Natural killer cell (primary cell): ENCODE results near the gene TTC7B. TPM values are rescaled to one million over a fixed set of nuclear protein-coding genes. Genes with fewer than 3 reads are reported as not detected.

Source experiments
- ATAC-seq, 3 donors: fragments of 150-1000 bp in 2 of 3; fragments of 200-7000 bp in 1 of 3; cut with Tn5 transposase; 1 replicate in 1 of 3; 2 replicates in 2 of 3; pipeline ENCODE4 v1.10.0; 2021; ENCODE audit warnings: mild to moderate bottlenecking in 2 of 3, moderate library complexity in 2 of 3
- DNase-seq, 2 donors: peaks; one replicate each; pipeline versions ENCODE4 v3.0.0 to v3.0.0-alpha.2; 2013 to 2021; ENCODE audit warnings: mixed read lengths in 1 of 2
- H3K27ac ChIP-seq: one replicate; pipeline ENCODE4 v1.5.1; 2013; ENCODE audit warnings: mild to moderate bottlenecking, low read length
- H3K27me3 ChIP-seq: one replicate; pipeline ENCODE4 v1.6.1; 2013; ENCODE audit warnings: low read length; ENCODE audit not compliant: control insufficient read depth, insufficient read depth
- H3K36me3 ChIP-seq: one replicate; pipeline ENCODE4 v1.6.1; 2013; ENCODE audit warnings: low read length; ENCODE audit not compliant: control insufficient read depth, insufficient read depth
- H3K4me1 ChIP-seq: one replicate; pipeline ENCODE4 v1.6.1; 2013; ENCODE audit warnings: low read length; ENCODE audit not compliant: control insufficient read depth, insufficient read depth
- H3K4me3 ChIP-seq: one replicate; pipeline ENCODE4 v1.5.1; 2013; ENCODE audit warnings: low read length
- H3K9me3 ChIP-seq: one replicate; pipeline ENCODE4 v1.6.1; 2013; ENCODE audit warnings: low read length; ENCODE audit not compliant: control insufficient read depth, insufficient read depth
- H3K27ac Mint-ChIP-seq, 2 donors: one replicate each; pipeline ENCODE4 v1.8.0; 2022; ENCODE audit warnings: mild to moderate bottlenecking in 2 of 2, mixed read lengths in 2 of 2, moderate library complexity in 1 of 2
- H3K27me3 Mint-ChIP-seq, 2 donors: one replicate each; pipeline ENCODE4 v1.8.0; 2022; ENCODE audit warnings: low read depth in 2 of 2, mixed read lengths in 2 of 2
- H3K36me3 Mint-ChIP-seq: one replicate; pipeline ENCODE4 v1.8.0; 2022; ENCODE audit warnings: mixed read lengths
- H3K4me1 Mint-ChIP-seq, 2 donors: one replicate each; pipeline ENCODE4 v1.8.0; 2022; ENCODE audit warnings: mixed read lengths in 2 of 2
- H3K4me3 Mint-ChIP-seq: one replicate; pipeline ENCODE4 v1.8.0; 2022; ENCODE audit warnings: mild to moderate bottlenecking, moderate library complexity, mixed read lengths
- H3K9me3 Mint-ChIP-seq, 2 donors: one replicate each; pipeline ENCODE4 v1.8.0; 2022; ENCODE audit warnings: mixed read lengths in 2 of 2
- WGBS: methylation state at CpG from one replicate; pipeline ENCODE4 v1.1.7; 2013; ENCODE audit warnings: missing lambda C conversion rate; ENCODE audit not compliant: insufficient coverage; 5-methylcytosine and 5-hydroxymethylcytosine counted together
- intact Hi-C: fragments of 100-400 bp; cut with micrococcal nuclease; formaldehyde crosslinking; loops from one replicate; pipeline ENCODE4 v1.14.2; 2022
- total RNA-seq, 4 donors: library from RNA; stranded (reverse); fragments of 120-200 nt in 1 of 4; gene quantifications; one replicate each; pipeline versions ENCODE4 v1.2.3 to v1.2.4, GENCODE V29; 2013 to 2022
- TF ChIP-seq, protein P1 (sequence below): fragments of 200-600 bp; IDR thresholded peaks from one replicate; pipeline ENCODE4 v1.8.0; 2022; ENCODE audit warnings: antibody characterized with exemption

Gene TTC7B
- total RNA-seq, 3 donors from 2014 or later (not counting 1 experiment from before 2014, with no cell fraction given): 1.7 to 17.2 (median 5.9) TPM

DNA sequence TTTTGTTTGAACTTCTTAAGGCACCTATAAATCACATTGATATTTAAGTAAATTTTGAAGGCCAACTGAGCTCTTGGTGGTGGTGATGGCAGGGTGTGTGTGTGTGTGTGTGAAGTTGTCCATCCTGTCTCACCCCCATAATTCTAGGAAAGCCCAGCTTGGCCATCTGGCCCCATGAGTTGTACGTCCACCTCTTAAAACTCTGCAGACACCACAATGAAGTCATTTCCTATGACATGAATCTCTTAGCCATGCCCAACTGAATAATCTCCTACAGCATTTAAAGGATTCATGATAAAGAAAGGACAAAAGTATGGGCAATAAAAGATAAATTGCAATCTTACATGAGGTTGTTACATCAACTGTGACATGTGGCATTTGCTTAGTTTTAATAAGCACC is 123.4 kb downstream of the TTC7B start:
- intact Hi-C loops: loop anchor here (10.0 kb wide), 1 partner anchor 298 kb away; the partner anchor contains the start of gene CALM1
- H3K9me3 Mint-ChIP-seq: no peaks in the 10 kb centered on the region
- Histone ChIP-seq H3K4me1 (no peaks in the 10 kb centered on the region), H3K27me3 (no peaks in the 10 kb centered on the region), H3K27ac (no peak overlapping the region), H3K36me3 (no peaks in the 10 kb centered on the region), H3K4me3 (no peak overlapping the region), H3K9me3 (no peaks in the 10 kb centered on the region)
- 44% methylated on average over 1 of the region's 1 CpG for WGBS
- no peaks in the 10 kb centered on the region for H3K36me3 Mint-ChIP-seq
- DNase-seq: no peak
- no peak overlapping the region for H3K27ac Mint-ChIP-seq
- peaks cover 2 to 3% of the 10 kb centered on the region in 2 donors for H3K27me3 Mint-ChIP-seq
- no peak for ATAC-seq
- H3K4me3 Mint-ChIP-seq: no peak overlapping the region
- TF ChIP-seq, protein P1, sequence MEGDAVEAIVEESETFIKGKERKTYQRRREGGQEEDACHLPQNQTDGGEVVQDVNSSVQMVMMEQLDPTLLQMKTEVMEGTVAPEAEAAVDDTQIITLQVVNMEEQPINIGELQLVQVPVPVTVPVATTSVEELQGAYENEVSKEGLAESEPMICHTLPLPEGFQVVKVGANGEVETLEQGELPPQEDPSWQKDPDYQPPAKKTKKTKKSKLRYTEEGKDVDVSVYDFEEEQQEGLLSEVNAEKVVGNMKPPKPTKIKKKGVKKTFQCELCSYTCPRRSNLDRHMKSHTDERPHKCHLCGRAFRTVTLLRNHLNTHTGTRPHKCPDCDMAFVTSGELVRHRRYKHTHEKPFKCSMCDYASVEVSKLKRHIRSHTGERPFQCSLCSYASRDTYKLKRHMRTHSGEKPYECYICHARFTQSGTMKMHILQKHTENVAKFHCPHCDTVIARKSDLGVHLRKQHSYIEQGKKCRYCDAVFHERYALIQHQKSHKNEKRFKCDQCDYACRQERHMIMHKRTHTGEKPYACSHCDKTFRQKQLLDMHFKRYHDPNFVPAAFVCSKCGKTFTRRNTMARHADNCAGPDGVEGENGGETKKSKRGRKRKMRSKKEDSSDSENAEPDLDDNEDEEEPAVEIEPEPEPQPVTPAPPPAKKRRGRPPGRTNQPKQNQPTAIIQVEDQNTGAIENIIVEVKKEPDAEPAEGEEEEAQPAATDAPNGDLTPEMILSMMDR: no peak
- peaks cover 0 to 3% of the 10 kb centered on the region in 2 donors for H3K4me1 Mint-ChIP-seq

DNA sequence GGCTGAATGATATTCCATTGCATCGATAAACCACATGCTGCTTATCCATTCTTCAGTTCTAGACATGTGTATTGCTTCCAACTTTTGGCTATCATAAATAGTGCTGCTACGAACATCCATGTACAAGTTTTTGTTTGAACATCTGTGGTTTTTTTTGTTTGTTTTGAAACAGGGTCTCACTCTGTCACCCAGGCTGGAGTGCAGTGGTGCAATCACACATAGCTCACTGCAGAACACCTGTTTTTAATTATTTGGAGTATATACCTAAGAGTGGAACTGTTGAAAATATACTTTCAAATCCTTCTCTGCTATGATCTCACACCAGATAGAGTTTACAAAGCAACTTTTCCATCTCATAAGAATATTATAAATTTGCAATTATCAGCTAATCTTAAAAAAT is 124.2 kb downstream of the TTC7B start:
- ATAC-seq: no peak
- H3K36me3 ChIP-seq: no peaks in the 10 kb centered on the region
- no peak overlapping the region for H3K27ac Mint-ChIP-seq
- H3K9me3 Mint-ChIP-seq: no peaks in the 10 kb centered on the region
- no peaks in the 10 kb centered on the region for H3K4me1 ChIP-seq
- H3K27ac ChIP-seq: no peak overlapping the region
- H3K27me3 ChIP-seq: no peaks in the 10 kb centered on the region
- peaks cover 0 to 2% of the 10 kb centered on the region in 2 donors for H3K27me3 Mint-ChIP-seq
- WGBS: 92% methylated on average over 2 of the region's 2 CpGs
- DNase-seq: no peak
- no peaks in the 10 kb centered on the region for H3K36me3 Mint-ChIP-seq
- H3K4me3 Mint-ChIP-seq: no peak overlapping the region
- H3K9me3 ChIP-seq: no peaks in the 10 kb centered on the region
- no peak overlapping the region for H3K4me3 ChIP-seq
- TF ChIP-seq, protein P1: no peak
- intact Hi-C loops: loop anchor here (10.0 kb wide), 1 partner anchor 297 kb away; the partner anchor contains the start of gene CALM1
- H3K4me1 Mint-ChIP-seq: no peaks in the 10 kb centered on the region

DNA sequence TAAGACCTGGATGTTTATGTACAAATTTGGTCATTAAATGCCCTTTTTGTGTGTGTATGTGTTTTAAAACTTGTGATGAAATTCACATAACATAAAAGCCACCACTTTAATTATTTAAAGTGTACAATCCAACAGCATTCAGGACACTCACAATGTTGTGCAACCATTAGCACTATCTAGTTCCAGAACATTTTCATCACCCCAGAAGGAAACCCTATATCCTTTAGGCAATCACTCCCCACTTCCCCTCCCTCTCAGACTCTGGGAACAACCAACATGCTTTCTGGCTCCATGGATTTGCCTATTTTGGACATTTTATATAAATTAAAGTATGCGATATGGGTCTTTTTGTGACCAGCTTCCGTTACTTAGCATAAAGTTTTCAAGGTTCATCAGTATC is 124.6 kb downstream of the TTC7B start:
- Mint-ChIP-seq H3K9me3 (no peaks in the 10 kb centered on the region), H3K27me3 (peaks cover 0 to 2% of the 10 kb centered on the region in 2 donors), H3K27ac (no peak overlapping the region), H3K4me3 (no peak overlapping the region), H3K4me1 (no peaks in the 10 kb centered on the region), H3K36me3 (no peaks in the 10 kb centered on the region)
- no peak overlapping the region for H3K27ac ChIP-seq
- intact Hi-C loops: loop anchor here (10.0 kb wide), 1 partner anchor 297 kb away; the partner anchor contains the start of gene CALM1
- TF ChIP-seq, protein P1: no peak
- no peaks in the 10 kb centered on the region for H3K27me3 ChIP-seq
- ATAC-seq (no peak), DNase-seq (no peak)
- no peaks in the 10 kb centered on the region for H3K4me1 ChIP-seq
- H3K9me3 ChIP-seq: no peaks in the 10 kb centered on the region
- H3K4me3 ChIP-seq: no peak overlapping the region
- no peaks in the 10 kb centered on the region for H3K36me3 ChIP-seq
- 100% methylated on average over 2 of the region's 2 CpGs for WGBS

DNA sequence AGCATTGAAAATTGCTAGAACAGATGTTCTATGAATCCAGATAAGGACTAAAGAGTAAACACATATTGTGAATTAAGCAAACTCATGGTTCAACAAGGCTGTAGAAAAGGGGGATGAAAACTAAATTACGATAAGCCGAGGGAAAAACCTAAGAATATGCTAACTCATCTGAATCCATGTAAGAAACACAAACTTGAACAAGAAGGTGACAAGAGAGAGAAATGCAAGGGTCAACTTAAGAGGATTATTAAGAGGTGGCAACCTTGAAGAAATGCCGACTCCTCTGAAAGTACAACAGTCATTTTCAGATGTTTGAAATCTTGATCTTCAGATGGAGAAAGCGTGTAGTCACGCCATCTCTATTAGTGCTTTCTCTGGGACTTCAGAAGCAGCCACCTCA is 128.6 kb downstream of the TTC7B start:
- Mint-ChIP-seq H3K36me3 (no peaks in the 10 kb centered on the region), H3K4me3 (no peak overlapping the region), H3K9me3 (no peaks in the 10 kb centered on the region), H3K27me3 (peaks cover 0 to 2% of the 10 kb centered on the region in 2 donors), H3K4me1 (no peaks in the 10 kb centered on the region), H3K27ac (no peak overlapping the region)
- H3K4me3 ChIP-seq: no peak overlapping the region
- no peaks in the 10 kb centered on the region for H3K27me3 ChIP-seq
- TF ChIP-seq, protein P1: no peak
- no peaks in the 10 kb centered on the region for H3K4me1 ChIP-seq
- no peak overlapping the region for H3K27ac ChIP-seq
- intact Hi-C loops: no loop called here
- ATAC-seq: no peak
- 97% methylated on average over 4 of the region's 5 CpGs for WGBS
- H3K9me3 ChIP-seq: no peaks in the 10 kb centered on the region
- no peak for DNase-seq
- no peaks in the 10 kb centered on the region for H3K36me3 ChIP-seq
